ENCODE results near the gene GALNTL6.

DNA sequence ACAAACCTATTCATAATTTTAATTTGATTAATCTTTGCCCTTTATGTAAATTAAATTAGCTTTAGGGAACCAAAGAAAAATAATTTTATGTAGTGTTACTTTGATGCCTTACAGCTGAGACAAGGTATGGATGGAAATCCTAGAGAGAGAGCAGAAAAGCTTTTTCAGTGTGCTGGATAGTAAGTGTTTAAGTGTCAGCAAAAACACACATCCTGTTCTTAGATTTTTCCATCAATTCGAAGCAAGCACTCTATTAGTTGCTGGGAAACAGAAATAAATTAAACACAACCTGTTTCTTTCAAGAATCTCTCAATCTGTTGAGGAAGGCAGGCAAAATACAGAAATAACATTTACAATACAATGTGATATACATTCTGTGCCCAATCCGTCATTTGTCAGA lies 327.8 kb downstream of the GALNTL6 start:
- no peak for TF ChIP-seq EZH2 (IDR thresholded peaks at IDR 0.05; ENCODE audit: low read length)
- TF ChIP-seq, protein P1, sequence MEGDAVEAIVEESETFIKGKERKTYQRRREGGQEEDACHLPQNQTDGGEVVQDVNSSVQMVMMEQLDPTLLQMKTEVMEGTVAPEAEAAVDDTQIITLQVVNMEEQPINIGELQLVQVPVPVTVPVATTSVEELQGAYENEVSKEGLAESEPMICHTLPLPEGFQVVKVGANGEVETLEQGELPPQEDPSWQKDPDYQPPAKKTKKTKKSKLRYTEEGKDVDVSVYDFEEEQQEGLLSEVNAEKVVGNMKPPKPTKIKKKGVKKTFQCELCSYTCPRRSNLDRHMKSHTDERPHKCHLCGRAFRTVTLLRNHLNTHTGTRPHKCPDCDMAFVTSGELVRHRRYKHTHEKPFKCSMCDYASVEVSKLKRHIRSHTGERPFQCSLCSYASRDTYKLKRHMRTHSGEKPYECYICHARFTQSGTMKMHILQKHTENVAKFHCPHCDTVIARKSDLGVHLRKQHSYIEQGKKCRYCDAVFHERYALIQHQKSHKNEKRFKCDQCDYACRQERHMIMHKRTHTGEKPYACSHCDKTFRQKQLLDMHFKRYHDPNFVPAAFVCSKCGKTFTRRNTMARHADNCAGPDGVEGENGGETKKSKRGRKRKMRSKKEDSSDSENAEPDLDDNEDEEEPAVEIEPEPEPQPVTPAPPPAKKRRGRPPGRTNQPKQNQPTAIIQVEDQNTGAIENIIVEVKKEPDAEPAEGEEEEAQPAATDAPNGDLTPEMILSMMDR (optimal IDR thresholded peaks at IDR 0.05 in 1 of 3, IDR thresholded peaks at IDR 0.05 in 1 of 3, conservative IDR thresholded peaks at IDR 0.05 in 1 of 3; ENCODE audit: extremely low read depth in 1 of 3, insufficient read depth in 2 of 3, low read length in 3 of 3), result no peak

Data from keratinocyte (primary cell).